Activated CD4-positive, alpha-beta T cell treated with anti-CD3 and anti-CD28 coated beads for 36 hours (primary cell): ENCODE measurements around the gene ACTN4. TPM values are rescaled to one million over a fixed set of nuclear protein-coding genes. Genes with fewer than 3 reads are reported as not detected.
"Not testable (repeated sequence)": the region's sequence is repeated elsewhere in the genome, so short reads cannot be mapped to it uniquely, and the experiment has no call there.

ENCODE experiments used
- ATAC-seq: fragments of 200-7000 bp; cut with Tn5 transposase; one replicate; pipeline ENCODE4 v1.10.0; 2021; ENCODE audit warnings: mild to moderate bottlenecking, moderate library complexity
- CTCF ChIA-PET: fragments of 350-600 bp; sonication (Branson Sonifier 250); formaldehyde crosslinking; loops from one replicate; lab custom pipeline; 2021; ENCODE audit warnings: antibody characterized with exemption; lab: Charles Lee
- POLR2A ChIA-PET: fragments of 350-600 bp; sonication (Branson Sonifier 250); formaldehyde crosslinking; loops from one replicate; lab custom pipeline; 2021; ENCODE audit warnings: antibody characterized with exemption, inconsistent platforms; lab: Charles Lee
- DNase-seq: peaks from one replicate; pipeline ENCODE4 v3.0.0-alpha.2; 2020
- H3K27ac Mint-ChIP-seq: one replicate; pipeline ENCODE4 v1.8.0; 2021; ENCODE audit warnings: mixed read lengths
- H3K27me3 Mint-ChIP-seq: one replicate; pipeline ENCODE4 v1.8.0; 2021; ENCODE audit warnings: mixed read lengths
- H3K36me3 Mint-ChIP-seq: one replicate; pipeline ENCODE4 v1.8.0; 2021; ENCODE audit warnings: low read depth, mixed read lengths
- H3K4me1 Mint-ChIP-seq: one replicate; pipeline ENCODE4 v1.8.0; 2021; ENCODE audit warnings: mixed read lengths
- H3K4me3 Mint-ChIP-seq: one replicate; pipeline ENCODE4 v1.8.0; 2021; ENCODE audit warnings: mild to moderate bottlenecking, moderate library complexity, mixed read lengths
- H3K9me3 Mint-ChIP-seq: one replicate; pipeline ENCODE4 v1.8.0; 2021; ENCODE audit warnings: low read depth, mixed read lengths
- intact Hi-C, 2 experiments: fragments of 100-400 bp; cut with DNase I in 1 of 2; cut with micrococcal nuclease in 1 of 2; formaldehyde crosslinking; loops; one replicate each; pipeline versions ENCODE4 v1.14.2 to v1.15.1; 2022 to 2024; cut with DNase I, micrococcal nuclease
- total RNA-seq, 2 experiments: library from RNA; stranded (reverse); gene quantifications; one replicate each; pipeline ENCODE4 v1.2.3, GENCODE V29; 2021

ACTN4 gene
- total RNA-seq, 2 experiments from 2014 or later, result 181 to 182 TPM

- Mint-ChIP-seq H3K9me3 (no peaks in the 10 kb centered on the region), H3K27me3 (no peaks in the 10 kb centered on the region), H3K27ac (no peak overlapping the region), H3K4me1 (peaks cover 9% of the 10 kb centered on the region), H3K4me3 (no peak overlapping the region), H3K36me3 (no peaks in the 10 kb centered on the region)
- ChIA-PET POLR2A (no interaction called here), CTCF (interaction anchor here (0.5 kb wide), 1 partner anchor 120 kb away, joined by 4 read pairs; no protein-coding TSS in a partner anchor)
- intact Hi-C loops, result loop anchor here in 1 of 2 experiments (2.0 to 5.0 kb wide), 2 partner anchors 64 to 106 kb away; partner anchors contain the start of gene ECH1
- DNase-seq, result no peak
- no peak for ATAC-seq
These were observed 119.0 kb downstream of the ACTN4 start for GRCh38 chr19:38766276-38767047.

- Mint-ChIP-seq H3K36me3 (no peaks in the 10 kb centered on the region), H3K27me3 (no peaks in the 10 kb centered on the region), H3K9me3 (no peaks in the 10 kb centered on the region), H3K4me3 (peak overlapping the region; percentile 32), H3K4me1 (peaks cover 6% of the 10 kb centered on the region), H3K27ac (peak overlapping the region; percentile 73)
- ChIA-PET POLR2A (interaction anchor here (0.6 to 1.2 kb wide), 3 partner anchors 23 to 71 kb away, joined by 3 to 6 read pairs (median 3); no protein-coding TSS in a partner anchor), CTCF (interaction anchor here (0.6 to 2.0 kb wide), 23 partner anchors 9 to 904 kb away, joined by 3 to 10 read pairs (median 4); partner anchors contain the start of genes ACTN4, FAM98C, MRPS12 and NFKBIB)
- ATAC-seq (peak; percentile 85), DNase-seq (peak; percentile 94)
- intact Hi-C loops, result loop anchor here in 1 of 2 experiments (5.0 kb wide), 1 partner anchor 103 kb away; no protein-coding TSS in a partner anchor
These were observed 122.3 kb downstream of the ACTN4 start for GRCh38 chr19:38769635-38770211.

GRCh38 chr19:38770228-38770948 is 122.9 kb downstream of the ACTN4 start:
- peak; percentile 10 for ATAC-seq
- ChIA-PET CTCF (interaction anchor here (0.7 to 2.0 kb wide), 16 partner anchors 10 to 657 kb away, joined by 3 to 10 read pairs (median 5); partner anchors contain the start of genes ACTN4, MRPS12 and SARS2), POLR2A (interaction anchor here (1.2 kb wide), 1 partner anchor 68 kb away, joined by 6 read pairs; no protein-coding TSS in a partner anchor)
- H3K4me1 Mint-ChIP-seq, DNase-seq, intact Hi-C loops, H3K27me3 Mint-ChIP-seq, H3K9me3 Mint-ChIP-seq, H3K4me3 Mint-ChIP-seq, H3K36me3 Mint-ChIP-seq, H3K27ac Mint-ChIP-seq: not testable (repeated sequence)

- DNase-seq, H3K27ac Mint-ChIP-seq, H3K4me3 Mint-ChIP-seq, H3K4me1 Mint-ChIP-seq, H3K27me3 Mint-ChIP-seq, intact Hi-C loops, H3K9me3 Mint-ChIP-seq, CTCF ChIA-PET, H3K36me3 Mint-ChIP-seq, POLR2A ChIA-PET: not testable (repeated sequence)
- ATAC-seq, result peak; percentile 86
These were observed 123.5 kb downstream of the ACTN4 start for GRCh38 chr19:38770949-38771275.

- POLR2A ChIA-PET, H3K27ac Mint-ChIP-seq: not testable (repeated sequence)
These were observed 124.1 kb downstream of the ACTN4 start for GRCh38 chr19:38771569-38771968.

GRCh38 chr19:38773469-38774177 is 126.2 kb downstream of the ACTN4 start, which contains the start of gene LGALS7:
LGALS7 (minus strand) TSS chr19:38773517; CDS start chr19:38773492, 25 bp downstream.
- intact Hi-C loops, result loop anchor here in 1 of 2 experiments (2.0 kb wide), 1 partner anchor 19 kb away; no protein-coding TSS in a partner anchor
- Mint-ChIP-seq H3K36me3 (no peaks in the 10 kb centered on the region), H3K27ac (no peak within 1 kb of the TSS), H3K9me3 (no peaks in the 10 kb centered on the region), H3K27me3 (no peaks in the 10 kb centered on the region), H3K4me1 (peaks cover 6% of the 10 kb centered on the region), H3K4me3 (no peak within 1 kb of the TSS)
- POLR2A ChIA-PET, result interaction anchor here (0.6 kb wide), 1 partner anchor 32 kb away, joined by 3 read pairs; no protein-coding TSS in a partner anchor
- CTCF ChIA-PET, result interaction anchor here (0.7 kb wide), 1 partner anchor 22 kb away, joined by 3 read pairs; no protein-coding TSS in a partner anchor
- no peak for DNase-seq
- no peak for ATAC-seq

More at GRCh38 chr19:38771569-38771968, 124.1 kb downstream of the ACTN4 start:
- H3K4me3 Mint-ChIP-seq, H3K27me3 Mint-ChIP-seq, DNase-seq, ATAC-seq, H3K9me3 Mint-ChIP-seq, H3K36me3 Mint-ChIP-seq, CTCF ChIA-PET, H3K4me1 Mint-ChIP-seq, intact Hi-C loops: not testable (repeated sequence)

- peaks cover 3% of the 10 kb centered on the region for H3K4me1 Mint-ChIP-seq
- H3K9me3 Mint-ChIP-seq, result no peaks in the 10 kb centered on the region
- POLR2A ChIA-PET, result interaction anchor here (0.6 kb wide), 1 partner anchor 32 kb away, joined by 3 read pairs; no protein-coding TSS in a partner anchor
- H3K27ac Mint-ChIP-seq, result no peak overlapping the region
- ATAC-seq (no peak), DNase-seq (no peak)
- CTCF ChIA-PET, result interaction anchor here (0.7 kb wide), 1 partner anchor 21 kb away, joined by 3 read pairs; no protein-coding TSS in a partner anchor
- intact Hi-C loops, result loop anchor here in 1 of 2 experiments (2.0 kb wide), 1 partner anchor 18 kb away; no protein-coding TSS in a partner anchor
- no peaks in the 10 kb centered on the region for H3K27me3 Mint-ChIP-seq
- no peak overlapping the region for H3K4me3 Mint-ChIP-seq
- no peaks in the 10 kb centered on the region for H3K36me3 Mint-ChIP-seq
These were observed 126.9 kb downstream of the ACTN4 start for GRCh38 chr19:38774181-38774950.

- H3K36me3 Mint-ChIP-seq, result no peaks in the 10 kb centered on the region
- H3K27ac Mint-ChIP-seq, result no peak overlapping the region
- no peaks in the 10 kb centered on the region for H3K9me3 Mint-ChIP-seq
- DNase-seq (no peak), ATAC-seq (no peak)
- no peaks in the 10 kb centered on the region for H3K4me1 Mint-ChIP-seq
- intact Hi-C loops, result no loop called here
- POLR2A ChIA-PET, result no interaction called here
- no peak overlapping the region for H3K4me3 Mint-ChIP-seq
- CTCF ChIA-PET, result interaction anchor here (0.6 kb wide), 1 partner anchor 44 kb away, joined by 3 read pairs; no protein-coding TSS in a partner anchor
- no peaks in the 10 kb centered on the region for H3K27me3 Mint-ChIP-seq
These were observed 131.3 kb downstream of the ACTN4 start for GRCh38 chr19:38778733-38779132.

- CTCF ChIA-PET, result interaction anchor here (0.7 to 1.2 kb wide), 2 partner anchors 19 to 103 kb away, joined by 3 to 4 read pairs; no protein-coding TSS in a partner anchor
- no peaks in the 10 kb centered on the region for H3K27me3 Mint-ChIP-seq
- no peaks in the 10 kb centered on the region for H3K4me1 Mint-ChIP-seq
- no peaks in the 10 kb centered on the region for H3K9me3 Mint-ChIP-seq
- intact Hi-C loops, result no loop called here
- DNase-seq (no peak), ATAC-seq (no peak)
- POLR2A ChIA-PET, result no interaction called here
- H3K4me3 Mint-ChIP-seq, result no peak overlapping the region
- no peaks in the 10 kb centered on the region for H3K36me3 Mint-ChIP-seq
- no peak overlapping the region for H3K27ac Mint-ChIP-seq
These were observed 133.0 kb downstream of the ACTN4 start for GRCh38 chr19:38780443-38780842.

GRCh38 chr19:38781058-38781457 is 133.6 kb downstream of the ACTN4 start:
- Mint-ChIP-seq H3K27ac (no peak overlapping the region), H3K4me1 (no peaks in the 10 kb centered on the region), H3K27me3 (no peaks in the 10 kb centered on the region), H3K9me3 (no peaks in the 10 kb centered on the region), H3K36me3 (no peaks in the 10 kb centered on the region), H3K4me3 (no peak overlapping the region)
- intact Hi-C loops, result no loop called here
- POLR2A ChIA-PET, result no interaction called here
- DNase-seq (no peak), ATAC-seq (no peak)
- CTCF ChIA-PET, result interaction anchor here (0.8 to 1.2 kb wide), 2 partner anchors 20 to 538 kb away, joined by 4 to 5 read pairs; no protein-coding TSS in a partner anchor
